Measurements from ENCODE around the gene DDX17.

DNA sequence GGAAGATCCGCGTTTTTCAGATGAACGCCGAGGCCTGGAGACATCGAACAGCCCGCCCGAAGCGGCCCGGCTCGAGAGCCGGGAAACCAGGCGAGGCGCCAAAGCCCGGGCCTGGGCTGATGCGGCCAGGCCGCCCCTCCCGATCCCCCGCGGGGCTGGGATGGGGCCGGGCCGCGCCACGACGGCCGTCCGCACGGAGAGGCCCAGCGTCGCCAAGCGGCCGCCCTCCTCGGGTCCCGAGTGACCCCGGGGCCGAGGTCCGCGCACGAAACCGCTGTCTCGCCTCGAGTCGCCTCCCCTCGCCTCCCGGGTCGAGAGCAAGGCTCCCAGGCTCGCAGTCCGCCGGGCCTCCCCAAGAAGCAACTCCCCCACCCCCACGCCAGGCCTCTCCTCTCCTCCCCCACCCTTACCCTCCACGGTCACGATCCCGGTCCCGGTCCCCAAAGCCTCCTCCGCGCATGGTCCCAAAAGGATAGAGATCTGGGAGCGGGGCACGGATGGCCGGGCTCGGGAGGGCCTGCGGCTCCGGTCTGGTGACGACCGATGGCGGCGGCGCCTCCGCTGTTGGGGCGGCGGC lies 482 bp downstream of the DDX17 start:
- TF ChIP-seq, protein P1, sequence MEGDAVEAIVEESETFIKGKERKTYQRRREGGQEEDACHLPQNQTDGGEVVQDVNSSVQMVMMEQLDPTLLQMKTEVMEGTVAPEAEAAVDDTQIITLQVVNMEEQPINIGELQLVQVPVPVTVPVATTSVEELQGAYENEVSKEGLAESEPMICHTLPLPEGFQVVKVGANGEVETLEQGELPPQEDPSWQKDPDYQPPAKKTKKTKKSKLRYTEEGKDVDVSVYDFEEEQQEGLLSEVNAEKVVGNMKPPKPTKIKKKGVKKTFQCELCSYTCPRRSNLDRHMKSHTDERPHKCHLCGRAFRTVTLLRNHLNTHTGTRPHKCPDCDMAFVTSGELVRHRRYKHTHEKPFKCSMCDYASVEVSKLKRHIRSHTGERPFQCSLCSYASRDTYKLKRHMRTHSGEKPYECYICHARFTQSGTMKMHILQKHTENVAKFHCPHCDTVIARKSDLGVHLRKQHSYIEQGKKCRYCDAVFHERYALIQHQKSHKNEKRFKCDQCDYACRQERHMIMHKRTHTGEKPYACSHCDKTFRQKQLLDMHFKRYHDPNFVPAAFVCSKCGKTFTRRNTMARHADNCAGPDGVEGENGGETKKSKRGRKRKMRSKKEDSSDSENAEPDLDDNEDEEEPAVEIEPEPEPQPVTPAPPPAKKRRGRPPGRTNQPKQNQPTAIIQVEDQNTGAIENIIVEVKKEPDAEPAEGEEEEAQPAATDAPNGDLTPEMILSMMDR (IDR thresholded peaks at IDR 0.05), result no peak
- no peak for TF ChIP-seq POLR2A (IDR thresholded peaks at IDR 0.05)
- peak; percentile 43 to 76 (median 61) for TF ChIP-seq POLR2AphosphoS5 (IDR thresholded peaks at IDR 0.05)
- no peak for TF ChIP-seq EP300 (IDR thresholded peaks at IDR 0.05)
